Subcutaneous adipose tissue (tissue), 4 donors: Measurements from ENCODE around the gene STXBP5. TPM values are rescaled to one million over a fixed set of nuclear protein-coding genes. Genes with fewer than 3 reads are reported as not detected.

Experiments
- CTCF ChIP-seq: fragments of 450-650 bp; IDR thresholded peaks from one replicate; pipeline ENCODE4 v1.5.1; 2016; ENCODE audit warnings: low read depth, mild to moderate bottlenecking, control low read depth, antibody characterized with exemption, moderate library complexity
- total RNA-seq, 4 donors: library from RNA; depleted of rRNA; stranded (reverse); fragments of >200 nt; gene quantifications; one replicate each; pipeline ENCODE4 v1.1.0, GENCODE V29; 2016

Gene STXBP5
- total RNA-seq, 4 donors from 2014 or later: 21.3 to 31.3 (median 25.7) TPM

GRCh38 chr6:147179809-147180208 is 24.4 kb upstream of the STXBP5 start:
- TF ChIP-seq CTCF: no peak

GRCh38 chr6:147180926-147181325 is 23.3 kb upstream of the STXBP5 start:
- TF ChIP-seq CTCF: no peak

GRCh38 chr6:147184379-147184778 is 19.8 kb upstream of the STXBP5 start:
- TF ChIP-seq CTCF: no peak

GRCh38 chr6:147185216-147185615 is 19.0 kb upstream of the STXBP5 start:
- no peak for TF ChIP-seq CTCF

GRCh38 chr6:147190556-147190955 is 13.7 kb upstream of the STXBP5 start:
- no peak for TF ChIP-seq CTCF

GRCh38 chr6:147192278-147192911 is 11.8 kb upstream of the STXBP5 start:
- no peak for TF ChIP-seq CTCF

GRCh38 chr6:147194652-147195411 is 9.4 kb upstream of the STXBP5 start:
- TF ChIP-seq CTCF: no peak
